GM19238 (cell line): ENCODE results near the gene RHOG.
"Not testable (repeated sequence)": the region's sequence is repeated elsewhere in the genome, so short reads cannot be mapped to it uniquely, and the experiment has no call there.

ENCODE experiments used
- DNase-seq: peaks from one replicate; pipeline ENCODE4 v3.0.0; 2011; ENCODE audit warnings: low spot score; ENCODE audit not compliant: insufficient read length

RHOG gene

GRCh38 chr11:3840870-3841425 lies at the start of gene RHOG:
Gene RHOG (minus strand): TSS chr11:3840959. CDS start chr11:3828138, 12,821 bp downstream.
- DNase-seq, result peak; percentile 82

DNA sequence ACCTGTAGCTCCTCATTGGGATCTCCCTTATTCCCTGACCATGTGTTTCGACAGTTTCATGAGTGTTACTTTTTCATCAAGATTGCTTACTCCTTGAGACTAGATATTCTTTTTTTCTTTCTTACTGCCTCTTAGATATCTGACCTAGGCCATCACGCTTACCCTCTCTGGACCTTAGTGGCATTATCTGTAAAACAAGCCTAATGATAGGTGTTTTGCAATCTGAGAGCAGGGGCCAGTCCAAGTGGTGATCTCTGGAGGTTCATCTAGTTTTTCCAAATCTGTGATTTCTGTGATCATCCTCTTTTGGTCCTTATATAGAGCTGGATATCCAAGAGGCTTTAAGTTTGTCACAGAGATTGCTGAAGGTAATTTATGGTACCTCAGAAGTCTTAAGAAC lies 49.3 kb upstream of the RHOG start:
- DNase-seq, result no peak

- DNase-seq, result no peak
Observed at GRCh38 chr11:3888876-3889275, 48.1 kb upstream of the RHOG start.

DNA sequence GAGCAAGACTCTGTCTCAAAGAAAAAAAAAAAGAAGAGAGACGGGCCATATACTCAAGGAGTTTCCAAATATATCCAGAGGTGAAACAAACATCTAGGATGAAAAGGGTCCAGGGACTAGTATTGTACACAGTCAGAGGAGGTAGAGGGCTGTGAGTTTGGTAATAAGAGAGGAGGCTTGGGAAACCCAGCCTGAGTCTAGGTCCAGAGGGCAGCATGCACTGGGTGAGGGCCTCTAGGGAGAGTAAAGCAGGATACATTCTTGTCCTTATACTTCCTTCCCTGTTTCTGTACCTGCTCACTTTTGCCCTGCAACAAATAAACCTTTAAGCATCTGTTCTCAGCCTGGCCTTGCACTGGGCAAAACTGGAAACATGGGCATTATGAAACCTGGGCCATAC lies 46.2 kb upstream of the RHOG start:
- no peak for DNase-seq

GRCh38 chr11:3885855-3886254 lies 45.1 kb upstream of the RHOG start:
- no peak for DNase-seq

DNA sequence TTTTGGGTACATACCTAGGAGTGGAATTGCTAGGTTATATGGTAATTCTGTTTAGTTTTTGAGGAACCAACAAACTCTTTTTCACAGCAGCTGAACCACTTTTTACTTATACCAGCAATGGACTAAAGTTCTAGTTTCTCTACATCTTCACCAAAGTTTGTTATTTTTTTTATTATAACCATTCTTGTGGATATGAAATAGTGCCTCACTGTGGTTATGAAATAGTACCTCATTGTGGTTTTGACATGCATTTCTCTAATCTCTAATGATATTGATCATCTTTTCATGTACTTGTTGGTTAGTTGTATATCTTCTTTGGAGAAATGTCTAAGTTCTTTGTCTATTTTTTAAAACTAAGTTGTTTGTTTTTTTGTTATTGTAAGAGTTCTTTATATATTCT lies 41.9 kb upstream of the RHOG start:
- no peak for DNase-seq

DNA sequence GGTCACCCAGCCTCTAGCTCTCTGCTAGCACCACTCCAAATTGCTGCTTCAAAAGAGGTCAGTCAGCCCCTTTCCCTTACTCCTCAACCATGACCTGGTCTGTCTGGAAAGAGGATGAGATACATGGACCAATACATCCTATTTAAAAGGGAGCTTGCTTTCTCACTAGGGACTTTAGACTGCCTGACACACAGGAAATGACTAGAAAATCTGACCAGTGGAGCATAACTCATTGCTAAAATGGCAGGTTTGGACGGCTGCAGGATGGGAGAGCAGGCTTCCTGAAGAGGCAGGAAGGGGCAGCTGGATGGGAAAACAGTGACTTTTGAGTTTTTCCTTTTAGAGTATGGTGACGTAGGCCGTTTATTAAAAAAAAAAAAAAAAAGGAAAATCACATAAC lies 40.0 kb upstream of the RHOG start:
- DNase-seq, result no peak

DNA sequence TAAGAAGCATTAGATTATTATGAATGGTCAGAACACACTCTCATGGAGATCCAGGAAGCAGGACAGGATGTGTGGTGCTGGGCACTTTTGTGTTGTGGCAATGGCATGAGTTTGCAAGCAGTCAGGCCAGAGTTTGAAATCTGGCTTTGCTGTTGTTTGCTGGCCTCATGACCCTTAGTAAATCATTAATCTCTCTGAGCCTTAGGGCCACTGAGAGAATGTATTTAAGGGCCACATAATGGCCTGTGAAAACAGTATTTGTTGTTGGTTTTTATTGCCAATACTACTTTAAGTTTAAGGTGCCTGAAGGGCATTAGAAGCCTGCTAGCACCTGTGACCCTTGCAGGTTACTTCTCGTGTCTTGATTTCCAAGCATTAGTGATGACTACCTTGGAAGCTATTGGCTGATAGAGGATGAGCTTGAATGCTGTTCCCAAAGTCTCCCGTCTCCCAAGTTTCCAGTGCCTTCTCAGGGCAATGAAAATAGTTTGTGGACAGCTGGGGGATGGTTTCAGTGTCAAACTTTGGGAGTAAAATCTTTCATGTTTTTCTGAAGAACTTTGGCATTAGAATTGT lies 39.3 kb upstream of the RHOG start:
- DNase-seq, result no peak

DNA sequence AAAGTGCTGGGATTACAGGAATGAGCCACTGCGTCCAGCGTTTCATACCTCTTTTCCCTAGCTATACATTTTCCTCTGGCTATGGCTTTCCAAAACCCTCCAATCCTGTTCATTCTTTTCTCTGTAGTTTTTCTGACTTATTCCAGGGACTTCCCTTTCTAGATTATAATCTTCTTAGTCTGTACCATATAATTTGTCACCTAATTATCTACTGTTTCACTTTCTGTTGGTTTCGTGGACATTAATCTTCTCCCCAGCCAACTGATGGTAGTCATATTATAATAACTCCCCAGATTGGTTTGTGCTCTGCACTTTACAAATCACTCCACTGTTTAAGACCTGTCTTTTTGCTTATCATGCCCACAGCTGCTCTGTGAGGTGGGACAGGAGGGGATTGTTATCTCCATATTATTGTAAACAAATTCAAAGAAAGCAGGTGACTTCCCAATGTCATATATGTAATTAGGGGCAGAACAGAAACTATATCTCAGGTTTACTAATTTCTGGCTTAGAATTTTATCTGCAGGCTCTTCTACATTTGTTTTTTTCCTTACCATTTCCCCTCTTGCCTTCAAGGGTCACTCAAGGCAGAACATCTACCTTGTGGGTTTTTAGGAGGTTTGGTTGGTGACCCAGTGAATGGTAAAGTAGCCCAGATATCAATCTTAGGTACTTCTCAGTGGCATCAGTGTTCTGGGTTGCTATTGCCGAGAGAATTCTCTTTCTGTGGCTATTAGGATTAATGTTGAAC lies 38.6 kb upstream of the RHOG start:
- DNase-seq, result no peak

DNA sequence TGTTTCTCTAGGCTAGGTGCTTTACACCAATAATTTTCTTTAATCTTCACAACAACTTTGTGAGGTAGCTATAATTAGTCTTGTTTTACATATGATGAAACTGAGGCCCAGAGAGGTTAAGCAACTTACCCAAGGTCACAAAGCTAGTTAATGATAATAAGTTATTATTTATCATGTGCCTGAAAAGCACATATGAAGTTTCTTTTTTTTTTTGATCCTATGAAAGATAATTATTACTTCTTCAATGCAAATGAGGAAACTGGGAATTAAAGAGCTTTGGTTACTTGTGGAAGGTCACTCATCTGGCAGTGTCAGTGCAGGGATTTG lies 37.5 kb upstream of the RHOG start:
- DNase-seq, result no peak

DNA sequence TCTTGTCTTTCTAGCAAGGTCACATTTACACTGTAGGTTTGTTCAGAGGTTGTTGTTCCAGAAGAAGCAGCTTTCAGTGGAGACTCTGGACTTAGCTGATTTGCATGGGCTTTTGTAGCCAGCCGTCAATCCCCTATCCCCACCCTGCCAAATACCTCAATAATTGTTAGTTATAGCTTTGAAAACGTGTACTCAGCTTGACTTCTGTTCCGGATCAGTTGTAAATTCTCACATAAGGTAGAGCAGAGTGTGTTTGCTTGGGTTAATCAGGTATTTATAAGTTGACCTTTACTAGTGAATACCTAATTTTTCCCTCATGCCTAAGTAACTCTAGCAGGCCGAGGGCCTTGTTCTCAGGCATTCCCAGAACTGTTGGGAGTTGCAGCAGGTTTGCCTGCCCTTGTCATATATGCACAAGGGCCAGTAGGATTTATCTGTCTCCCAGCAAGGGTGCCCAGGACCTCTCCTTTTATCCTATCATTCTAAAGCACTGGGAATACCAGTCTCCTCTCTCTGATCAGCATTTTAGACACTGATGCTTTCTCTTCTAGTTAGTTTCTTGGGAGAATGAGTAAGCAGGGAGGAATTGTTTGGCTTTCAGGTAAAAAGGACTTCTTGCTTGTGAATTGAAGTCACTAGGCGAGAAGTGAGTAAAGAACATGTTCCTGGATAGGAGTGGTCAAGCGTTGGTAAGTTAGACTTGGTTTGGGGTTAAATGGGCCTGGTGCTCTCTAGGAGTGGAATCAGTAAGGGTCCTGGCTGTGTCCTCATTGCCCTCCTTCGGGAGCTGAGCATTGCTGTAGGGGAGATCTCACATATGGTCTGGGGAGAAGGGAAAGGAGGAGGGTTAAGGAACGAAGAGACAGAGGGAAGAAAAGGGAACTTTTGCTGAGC lies 36.9 kb upstream of the RHOG start:
- DNase-seq, result no peak

- DNase-seq, result no peak
Observed at GRCh38 chr11:3876613-3877012, 35.9 kb upstream of the RHOG start.

- no peak for DNase-seq
Observed at GRCh38 chr11:3873712-3874349, 33.1 kb upstream of the RHOG start.

DNA sequence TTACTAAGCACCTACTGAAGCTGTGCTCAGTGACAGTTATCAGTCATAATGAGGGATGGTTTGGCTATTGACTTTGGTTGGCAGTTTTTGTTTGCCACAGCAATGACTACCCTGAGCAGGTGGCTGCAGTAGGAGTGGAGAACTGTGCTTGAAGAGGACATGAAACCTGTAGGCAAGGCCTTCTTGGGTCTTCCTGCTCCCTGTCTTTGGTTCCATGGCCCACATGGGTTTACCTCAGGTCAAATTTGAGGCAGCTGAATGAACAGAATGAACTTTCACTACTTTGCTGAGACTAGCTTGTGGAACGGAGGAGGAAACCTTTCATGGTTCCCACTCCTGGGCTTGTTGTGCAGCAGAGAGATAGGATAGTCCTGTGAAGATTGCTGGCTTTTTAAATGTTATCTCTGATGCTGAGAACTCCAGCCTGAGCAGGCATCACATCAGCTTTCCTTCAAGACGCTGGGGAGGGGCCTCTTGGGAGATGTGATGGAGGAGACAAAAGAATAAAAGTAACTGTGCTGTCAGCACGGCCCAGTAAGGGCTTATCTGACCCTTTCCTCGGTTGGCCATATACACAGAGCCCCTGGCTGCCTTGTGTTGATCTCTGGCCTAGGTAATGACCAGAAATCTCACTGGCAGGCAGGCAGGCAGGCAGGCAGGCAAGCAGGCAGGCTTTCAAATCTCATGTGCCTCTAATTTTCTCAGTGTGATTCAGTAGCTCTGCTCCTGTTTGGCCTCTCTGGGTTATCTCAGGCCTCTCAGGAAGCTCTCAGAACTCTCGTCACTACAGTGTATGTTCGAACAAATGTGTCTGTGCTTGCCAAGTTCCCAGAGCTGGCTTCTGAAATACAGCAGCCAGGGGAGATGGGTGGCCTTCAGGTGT lies 26.7 kb upstream of the RHOG start:
- DNase-seq, result no peak

GRCh38 chr11:3866836-3867208 lies 26.1 kb upstream of the RHOG start:
- no peak for DNase-seq

DNA sequence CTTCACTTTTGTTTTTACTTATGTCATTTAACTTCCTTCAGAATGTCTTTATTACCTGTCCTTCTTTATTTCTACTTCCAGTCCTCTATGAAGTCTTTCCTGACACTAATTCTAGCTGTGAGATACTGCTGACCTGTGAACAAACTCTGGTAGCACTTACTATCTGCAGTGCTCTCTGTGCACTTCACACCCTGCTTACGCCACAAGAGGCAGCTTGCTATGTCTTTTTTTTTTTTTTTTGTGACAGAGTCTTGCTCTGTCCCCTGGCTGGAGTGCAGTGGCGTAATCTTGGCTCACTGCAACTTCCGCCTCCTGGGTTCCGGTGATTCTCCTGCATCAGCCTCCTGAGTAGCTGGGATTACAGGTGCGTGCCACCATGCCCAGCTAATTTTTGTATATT lies 25.4 kb upstream of the RHOG start:
- DNase-seq, result no peak

DNA sequence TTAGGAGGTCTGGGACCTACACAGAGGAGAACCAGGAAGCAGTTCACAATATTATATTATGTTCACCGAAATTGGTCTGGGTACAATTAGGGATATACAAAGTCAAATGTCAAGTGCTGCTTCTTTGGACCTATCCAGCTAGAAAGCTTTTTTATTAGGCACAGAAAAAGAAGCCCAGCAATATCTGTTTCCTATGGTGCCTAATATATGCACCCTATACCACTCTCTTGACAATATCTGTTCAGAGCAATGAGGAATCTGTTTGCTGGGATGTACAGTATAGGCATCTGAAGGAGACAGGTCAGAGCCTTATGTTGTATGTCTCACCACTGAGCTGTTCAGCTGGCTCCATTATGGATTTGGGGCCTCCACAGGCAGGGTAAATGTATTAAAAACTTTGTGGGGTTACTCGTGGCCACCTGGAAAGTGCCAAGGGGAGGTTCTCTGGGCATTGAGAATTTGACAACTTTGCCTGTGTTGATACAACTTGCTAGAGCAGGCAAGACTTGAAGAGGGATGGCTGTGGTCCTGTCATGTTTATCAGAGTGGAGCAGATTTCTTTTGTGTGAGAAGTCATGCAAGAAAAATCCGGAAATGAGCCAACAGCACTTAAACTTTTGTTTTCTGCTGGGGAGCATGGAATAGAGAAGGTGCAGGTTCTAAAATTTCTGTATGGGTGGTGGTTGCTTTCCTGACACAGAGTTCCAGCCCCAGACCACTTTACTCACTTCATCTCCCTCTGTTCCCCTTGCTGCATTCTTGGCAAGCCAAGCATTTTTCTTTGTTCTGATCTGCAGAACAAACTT lies 24.8 kb upstream of the RHOG start:
- no peak for DNase-seq

- DNase-seq, result no peak
Observed at GRCh38 chr11:3861683-3862082, 20.9 kb upstream of the RHOG start.

DNA sequence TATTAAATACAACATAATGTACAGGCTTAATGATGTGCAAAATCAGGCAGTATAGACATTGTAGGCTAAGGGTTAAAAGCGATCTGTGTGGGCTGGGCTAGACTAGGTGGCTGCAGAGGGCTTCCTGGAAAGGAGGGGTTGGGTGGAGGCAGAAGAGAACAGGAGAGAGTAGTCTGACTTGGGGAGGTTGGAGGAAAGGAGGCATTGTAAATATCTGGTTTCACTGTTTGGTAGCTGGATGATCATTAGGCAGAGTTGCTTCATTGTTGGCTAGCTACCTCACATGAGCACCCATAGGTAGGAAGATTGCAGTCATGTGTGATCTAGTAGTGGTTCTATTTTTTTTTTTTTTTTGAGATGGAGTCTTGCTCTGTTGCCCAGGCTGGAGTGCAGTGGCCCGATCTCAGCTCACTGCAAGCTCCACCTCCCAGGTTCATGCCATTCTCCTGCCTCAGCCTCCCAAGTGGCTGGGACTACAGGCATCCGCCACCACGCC lies 20.2 kb upstream of the RHOG start:
- not testable (repeated sequence) for DNase-seq

GRCh38 chr11:3860375-3860774 lies 19.6 kb upstream of the RHOG start:
- no peak for DNase-seq
